Endometrium (tissue), 2 donors: Measurements from ENCODE around the gene SHMT1.
"Not testable (repeated sequence)": the region's sequence is repeated elsewhere in the genome, so short reads cannot be mapped to it uniquely, and the experiment has no call there.

ENCODE experiments used
- FAIRE-seq: peaks from 2 replicates; lab custom pipeline; 2012; peaks lifted over from hg19 to GRCh38; lab: Jason Lieb, UNC
- donor health status: control.
- donor health status: control.

Gene SHMT1

DNA sequence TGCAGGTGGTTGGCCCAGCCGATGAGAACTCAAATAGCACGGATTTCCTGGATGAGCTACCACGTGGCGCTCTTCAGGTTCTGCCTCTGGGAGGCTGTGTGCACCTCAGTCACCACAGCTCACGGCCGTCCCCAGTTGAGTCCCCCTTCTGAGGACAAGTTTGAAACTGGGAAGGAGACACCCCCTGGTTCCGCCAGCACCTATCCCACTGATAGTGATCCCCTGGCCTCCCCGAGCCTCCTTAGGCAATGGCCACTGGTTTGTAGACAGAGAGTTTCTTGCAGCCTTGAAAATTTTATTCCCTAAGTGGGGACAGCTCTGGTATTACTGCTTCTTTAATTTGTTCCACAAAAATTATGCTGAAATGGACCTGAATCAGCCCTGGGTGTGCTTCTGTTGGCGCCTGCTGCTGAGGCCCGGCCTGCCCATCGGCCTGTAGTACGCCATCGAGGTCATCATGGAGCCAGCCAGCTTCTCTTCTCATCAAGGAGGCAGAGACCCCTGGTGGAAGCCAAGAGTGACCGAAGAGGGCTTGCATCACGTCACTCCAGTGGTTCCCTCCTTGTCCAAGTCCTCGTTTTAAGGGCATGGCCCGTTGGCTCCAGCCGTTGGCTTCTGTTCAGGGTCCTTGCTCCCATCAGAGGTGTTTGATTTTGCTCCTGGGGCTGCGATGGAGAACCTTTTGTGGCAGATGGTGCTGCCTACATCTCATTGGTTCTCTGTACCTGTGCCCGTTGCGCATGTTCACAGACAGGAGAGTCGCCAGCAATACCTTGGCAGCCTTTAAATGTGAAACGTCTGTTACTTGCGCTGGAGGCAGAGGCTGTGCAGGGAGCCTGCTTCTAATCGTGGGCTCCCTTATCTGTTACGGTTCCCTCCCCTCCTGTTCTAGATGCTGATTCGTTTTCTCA lies 39.0 kb downstream of the SHMT1 start:
- FAIRE-seq, result no peak

DNA sequence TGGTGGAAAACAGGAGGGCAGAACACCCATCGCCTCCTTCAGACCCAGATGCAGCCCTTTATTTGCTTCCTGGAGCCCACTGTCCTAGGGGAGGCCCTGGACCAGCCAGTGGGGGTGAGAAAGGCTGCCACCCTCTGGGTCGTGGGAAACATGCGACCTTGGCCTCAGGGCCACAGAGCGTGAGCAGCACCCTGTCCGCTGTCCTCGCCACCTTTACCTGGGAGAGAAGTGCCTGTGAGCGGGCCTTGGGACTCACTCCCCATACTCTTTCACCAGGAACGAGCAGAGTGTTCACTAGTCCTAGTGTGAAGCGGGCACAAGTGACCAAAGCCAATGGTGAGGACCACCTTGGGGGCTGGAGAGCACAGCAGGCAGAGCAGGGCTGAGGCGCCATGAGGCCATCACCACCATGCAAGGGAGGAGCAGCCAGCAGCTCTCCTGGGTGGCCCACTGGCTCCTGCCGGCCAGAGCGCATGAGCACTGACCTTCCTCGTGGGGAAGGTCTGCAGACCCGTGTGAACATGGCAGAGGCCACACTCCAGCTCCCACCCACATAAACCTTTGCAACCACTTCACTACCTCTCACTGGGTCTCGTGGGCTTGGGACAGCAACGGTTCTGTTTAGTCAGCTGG lies 39.7 kb downstream of the SHMT1 start:
- FAIRE-seq, result no peak

DNA sequence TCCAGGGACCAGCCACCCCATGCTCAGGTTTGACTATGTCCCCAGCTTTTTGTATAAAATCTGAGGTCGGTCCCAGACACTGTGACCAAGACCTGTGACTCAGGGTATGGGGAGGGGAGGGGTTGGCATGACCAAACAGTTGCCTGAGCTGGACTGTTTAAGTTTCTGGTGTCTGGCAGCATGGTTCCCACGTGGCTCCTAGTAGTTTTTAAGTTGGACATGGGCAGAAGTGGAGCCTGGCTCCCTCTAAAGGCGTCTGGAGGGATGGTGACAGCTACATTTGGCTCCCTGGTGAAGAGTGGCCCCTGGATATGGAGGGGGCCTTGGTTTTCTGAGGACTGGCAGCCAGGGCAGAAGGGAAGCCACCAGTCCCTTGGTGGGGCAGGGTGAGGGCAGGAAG lies 40.3 kb downstream of the SHMT1 start:
- FAIRE-seq, result no peak

DNA sequence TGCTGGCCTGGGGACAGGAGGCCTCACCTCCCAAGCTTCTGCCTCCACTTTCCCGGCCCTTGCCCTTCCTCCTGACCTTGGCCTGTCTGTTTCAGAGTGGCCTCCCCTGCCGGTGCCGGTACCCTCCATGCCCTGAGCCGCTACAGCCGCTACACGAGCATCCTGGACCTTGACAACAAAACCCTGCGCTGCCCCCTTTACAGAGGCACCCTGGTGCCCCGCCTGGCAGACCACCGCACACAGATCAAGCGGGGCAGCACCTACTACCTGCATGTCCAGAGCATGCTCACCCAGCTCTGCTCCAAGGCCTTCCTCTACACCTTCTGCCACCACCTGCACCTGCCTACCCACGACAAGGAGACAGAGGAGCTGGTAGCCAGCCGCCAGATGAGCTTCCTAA lies 40.8 kb downstream of the SHMT1 start:
- FAIRE-seq, result no peak

DNA sequence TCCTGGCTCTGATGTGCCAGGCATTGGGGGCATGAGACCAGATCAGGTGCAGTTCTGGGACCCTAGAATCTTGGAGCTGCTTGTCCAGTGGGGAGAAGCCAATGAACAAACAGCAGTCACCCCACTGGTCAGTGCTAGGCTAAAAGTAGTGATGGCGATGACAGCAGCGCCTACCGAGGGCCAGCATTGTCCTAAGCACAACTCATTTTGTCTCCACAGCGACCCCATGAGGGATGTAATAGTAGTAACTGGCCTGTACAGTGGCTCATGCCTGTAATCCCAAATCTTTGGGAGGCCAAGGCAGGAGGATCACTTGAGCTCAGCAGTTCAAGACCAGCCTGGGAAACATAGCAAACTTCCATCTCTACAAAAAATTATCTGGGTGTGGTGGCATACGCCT lies 42.0 kb downstream of the SHMT1 start:
- no peak for FAIRE-seq

DNA sequence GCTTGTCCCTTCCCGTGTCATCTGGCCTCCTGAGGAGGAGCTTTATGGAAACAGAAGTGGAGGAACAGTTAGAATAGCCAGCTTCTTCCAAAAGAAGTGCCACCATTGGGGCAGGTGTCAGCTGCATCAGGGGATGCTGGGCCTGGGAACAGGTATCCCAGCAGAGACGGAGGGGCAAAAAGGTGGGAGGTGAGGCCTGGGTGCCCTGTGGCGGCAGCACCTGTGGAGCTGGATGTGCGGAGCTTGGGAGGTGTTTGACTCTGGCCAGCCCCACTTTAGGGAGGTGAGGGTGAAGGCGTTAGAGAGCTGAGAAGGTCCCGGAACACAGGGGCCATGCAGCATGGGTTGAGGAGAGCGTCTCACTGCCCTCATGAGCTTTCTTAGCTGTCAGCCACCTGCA lies 43.0 kb downstream of the SHMT1 start:
- FAIRE-seq, result no peak

DNA sequence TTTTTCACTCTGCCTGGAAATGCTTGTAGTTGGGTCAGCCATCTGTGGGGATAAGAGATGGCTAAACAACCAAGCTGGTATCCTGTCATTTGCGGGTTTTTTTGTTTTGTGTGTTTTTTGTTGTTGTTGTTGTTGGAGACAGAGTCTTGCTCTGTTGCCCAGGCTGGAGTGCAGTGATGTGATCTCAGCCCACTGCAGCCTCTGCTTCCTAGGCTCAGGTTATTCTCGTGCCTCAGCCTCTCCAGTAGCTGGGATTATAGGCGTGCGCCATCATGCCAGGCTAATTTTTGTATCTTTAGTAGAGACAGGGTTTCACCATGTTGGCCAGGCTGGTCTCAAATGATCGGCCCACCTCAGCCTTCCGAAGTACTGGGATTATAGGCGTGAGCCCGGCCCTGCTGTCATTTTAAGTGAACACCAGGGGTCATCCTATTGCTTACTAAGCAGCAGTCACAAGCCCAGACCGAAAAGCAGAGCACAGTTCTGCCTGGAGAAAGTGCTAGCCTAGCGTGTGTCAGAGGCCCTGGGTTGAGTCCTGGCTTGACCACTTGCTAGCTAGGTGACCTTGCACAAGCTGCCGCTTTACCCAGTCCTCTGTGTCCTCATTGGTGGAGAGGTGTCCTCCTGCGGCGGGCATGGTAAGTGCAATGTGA lies 43.6 kb downstream of the SHMT1 start:
- FAIRE-seq, result no peak

DNA sequence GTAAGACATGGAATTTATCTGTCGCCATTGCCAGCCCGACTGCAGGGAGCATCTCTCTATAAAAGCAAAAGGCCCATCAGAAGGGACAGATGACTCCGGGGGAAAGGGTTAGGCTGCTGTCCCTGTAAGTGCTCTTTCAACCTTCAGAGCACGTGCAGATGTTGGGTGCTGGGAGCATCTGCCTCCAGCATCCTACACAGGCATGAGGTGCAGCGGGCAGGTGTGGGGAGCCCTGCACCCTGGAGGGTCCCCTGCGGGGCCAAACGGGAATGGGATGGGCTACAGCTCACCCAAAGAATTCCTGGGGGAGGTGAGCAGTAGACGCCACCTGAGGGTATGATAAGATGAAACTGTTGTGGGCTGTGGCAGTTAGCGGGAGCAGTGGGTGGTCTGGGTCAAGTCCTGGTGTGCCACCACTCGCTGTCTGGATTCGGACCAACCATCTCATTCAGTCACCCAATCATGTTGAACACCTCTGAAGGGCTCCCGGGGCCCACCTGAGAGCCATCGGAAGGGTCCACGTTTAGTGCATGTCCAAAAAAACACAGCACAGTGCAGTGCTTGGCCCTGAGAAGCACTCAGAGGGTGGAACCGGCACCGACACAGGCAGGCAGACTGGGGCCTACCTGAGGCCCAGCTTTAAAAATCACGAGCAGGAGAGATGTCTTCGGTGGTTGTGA lies 44.4 kb downstream of the SHMT1 start:
- FAIRE-seq, result no peak

DNA sequence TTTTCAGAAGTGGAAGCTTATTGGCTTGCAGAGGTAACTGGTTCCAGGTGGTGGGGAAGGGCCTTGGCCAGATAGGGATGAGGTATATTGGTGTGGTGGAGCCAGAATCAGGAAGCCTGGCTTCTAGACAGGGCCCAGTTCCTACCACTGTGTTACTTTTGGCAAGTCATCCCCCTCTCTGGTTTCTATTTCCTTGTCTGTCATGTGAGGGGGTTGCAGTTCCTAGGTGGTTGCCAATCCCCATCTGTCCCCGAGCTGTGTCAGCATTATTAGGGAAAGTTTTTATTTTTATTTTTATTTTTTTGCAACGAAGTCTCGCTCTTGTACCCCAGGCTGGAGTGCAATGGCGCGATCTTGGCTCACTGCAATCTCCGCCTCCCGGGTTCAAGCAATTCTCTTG lies 45.2 kb downstream of the SHMT1 start:
- no peak for FAIRE-seq

DNA sequence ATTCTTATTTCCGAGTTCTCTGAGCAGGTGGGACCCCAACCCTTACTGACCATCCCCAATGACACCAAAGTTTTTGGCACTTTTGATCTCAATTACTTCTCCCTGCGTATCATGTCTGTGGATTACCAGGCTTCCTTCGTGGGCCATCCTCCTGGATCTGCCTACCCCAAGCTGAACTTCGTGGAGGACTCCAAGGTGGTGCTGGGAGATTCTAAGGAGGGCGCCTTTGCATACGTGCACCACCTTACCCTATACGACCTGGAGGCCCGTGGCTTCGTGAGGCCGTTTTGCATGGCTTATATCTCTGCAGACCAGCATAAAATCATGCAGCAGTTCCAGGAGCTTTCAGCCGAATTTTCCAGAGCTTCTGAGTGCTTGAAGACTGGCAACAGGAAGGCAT lies 47.4 kb downstream of the SHMT1 start:
- no peak for FAIRE-seq

DNA sequence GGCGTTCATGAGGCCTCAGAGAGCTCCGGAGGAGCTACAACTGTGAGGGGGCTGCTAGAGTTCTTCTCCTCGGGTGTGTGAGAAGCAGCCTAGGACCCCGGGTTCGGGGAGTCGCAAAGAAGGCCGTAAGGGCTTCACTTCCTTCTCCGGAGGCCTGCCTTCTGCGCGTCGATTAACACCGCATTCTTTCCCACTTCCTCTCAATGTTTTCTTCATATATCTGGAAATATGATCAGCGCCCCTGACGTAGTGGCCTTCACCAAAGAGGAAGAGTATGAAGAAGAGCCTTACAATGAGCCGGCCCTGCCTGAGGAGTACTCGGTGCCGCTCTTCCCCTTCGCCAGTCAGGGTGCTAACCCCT lies 47.8 kb downstream of the SHMT1 start:
- FAIRE-seq, result no peak

DNA sequence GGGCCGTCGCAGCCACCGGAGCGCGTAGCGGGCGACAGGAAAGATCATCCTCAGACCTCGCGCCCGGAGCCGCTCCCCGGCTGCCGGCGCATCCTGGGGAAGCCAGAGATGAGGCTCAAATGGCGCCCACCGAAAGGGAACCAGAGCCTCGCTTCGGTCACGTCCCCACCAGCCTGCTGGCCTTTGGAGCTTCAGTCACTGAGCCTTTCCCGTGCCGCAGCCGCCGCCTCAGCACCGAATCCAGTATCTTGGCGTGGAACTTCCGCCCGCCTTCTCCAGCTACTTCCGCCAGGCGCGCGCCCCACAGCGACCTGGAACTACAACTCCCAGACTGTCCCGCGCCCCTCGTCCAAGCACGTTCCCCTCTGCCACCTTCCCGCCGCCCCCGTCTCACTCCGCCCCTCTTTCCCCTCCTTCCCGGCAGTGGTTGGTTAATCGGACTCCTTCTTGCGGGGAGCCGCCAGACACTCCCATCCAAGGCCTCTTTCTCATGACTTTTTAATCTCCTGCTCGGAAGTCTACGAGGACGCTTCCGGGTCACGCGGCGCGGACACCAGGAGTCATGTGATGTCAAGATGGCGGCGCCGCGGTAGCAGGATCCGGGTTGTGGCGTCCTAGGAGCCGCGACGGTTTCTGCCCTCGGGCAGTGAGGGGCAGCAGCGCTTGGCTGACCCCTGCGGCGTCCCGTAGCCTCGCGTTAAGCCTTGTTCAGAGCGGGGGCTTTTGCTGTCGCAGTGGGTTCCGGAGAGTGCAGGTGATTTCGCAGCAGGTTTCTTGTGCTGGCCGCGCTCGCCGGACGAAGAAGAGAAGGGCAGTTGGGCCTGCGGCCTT lies 48.4 kb downstream of the SHMT1 start, which contains the start of the genes SMCR8 and TOP3A:
Gene SMCR8 (plus strand): TSS at position 563 of the 831 bp plus-strand sequence. CDS start 497 bp downstream, outside the sequence.
Gene TOP3A (minus strand): TSS at position 264 of the 831 bp plus-strand sequence. CDS start 216 bp downstream, at position 48.
- peak; percentile 81 for FAIRE-seq

DNA sequence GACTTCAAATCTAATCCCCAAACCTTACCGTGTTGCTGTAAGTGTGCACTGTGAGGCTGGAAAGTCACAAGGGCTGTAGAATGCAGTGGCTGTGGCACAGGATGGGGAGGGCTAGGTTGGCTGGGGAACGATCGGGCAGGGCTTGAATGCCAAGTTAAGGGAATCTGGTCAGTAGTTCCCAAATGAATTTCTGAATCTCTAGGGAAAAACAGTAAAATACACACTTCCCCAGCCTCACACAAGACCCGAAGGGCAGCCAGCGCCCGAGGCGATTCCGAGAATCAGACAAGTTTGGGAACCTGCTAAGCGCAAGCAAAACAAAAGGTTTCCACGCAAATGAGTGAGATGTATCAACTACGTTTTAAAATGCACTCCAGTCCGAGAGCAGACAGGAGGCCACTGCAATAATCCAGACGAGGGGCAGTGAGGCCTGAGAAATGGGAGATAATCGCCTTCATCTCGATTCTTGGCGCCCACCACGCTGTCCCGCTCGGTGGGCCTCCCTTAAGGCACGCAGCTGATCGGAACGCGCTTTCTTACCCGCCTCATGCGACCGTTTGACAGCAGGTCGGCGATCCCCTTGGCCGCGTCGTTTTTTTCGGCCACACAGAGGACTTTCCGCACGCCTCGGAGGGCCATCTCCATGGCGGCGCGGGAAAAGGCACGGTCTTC lies 49.2 kb downstream of the SHMT1 start:
- FAIRE-seq, result no peak

DNA sequence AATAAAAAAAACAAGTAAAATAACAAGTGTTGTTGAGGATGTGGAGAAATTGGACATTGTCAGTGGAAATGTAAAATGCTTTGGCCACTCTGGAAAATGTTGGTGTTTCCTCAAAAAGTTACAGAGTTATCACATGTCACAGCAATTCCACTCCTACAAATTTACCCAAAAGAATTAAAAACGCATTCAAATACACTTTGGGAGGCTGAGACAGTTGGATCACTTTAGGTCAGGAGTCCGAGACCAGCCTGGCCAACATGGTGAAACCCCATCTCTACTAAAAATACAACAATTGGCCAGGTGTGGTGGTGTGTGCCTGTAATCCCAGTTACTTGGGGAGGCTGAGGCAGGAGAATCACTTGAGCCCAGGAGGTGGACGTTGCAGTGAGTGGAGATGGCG lies 54.1 kb downstream of the SHMT1 start:
- FAIRE-seq, result no peak

DNA sequence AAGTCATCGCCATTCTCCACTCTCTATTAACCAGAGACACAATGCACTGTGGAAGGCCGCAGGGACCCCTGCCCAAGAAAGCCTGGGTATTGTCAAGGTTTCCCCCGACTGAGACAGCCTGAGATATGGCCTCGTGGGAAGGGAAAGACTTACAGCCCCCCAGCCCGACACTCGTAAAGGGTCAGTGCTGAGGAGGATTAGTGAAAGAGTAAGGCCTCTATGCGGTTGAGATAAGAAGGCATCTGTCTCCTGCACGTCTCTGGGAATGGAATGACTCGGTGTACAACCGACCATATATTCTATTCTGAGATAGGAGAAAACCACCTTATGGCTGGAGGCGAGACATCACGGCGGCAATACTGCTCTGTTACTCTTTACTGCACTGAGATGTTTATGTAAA lies 60.1 kb downstream of the SHMT1 start:
- not testable (repeated sequence) for FAIRE-seq

DNA sequence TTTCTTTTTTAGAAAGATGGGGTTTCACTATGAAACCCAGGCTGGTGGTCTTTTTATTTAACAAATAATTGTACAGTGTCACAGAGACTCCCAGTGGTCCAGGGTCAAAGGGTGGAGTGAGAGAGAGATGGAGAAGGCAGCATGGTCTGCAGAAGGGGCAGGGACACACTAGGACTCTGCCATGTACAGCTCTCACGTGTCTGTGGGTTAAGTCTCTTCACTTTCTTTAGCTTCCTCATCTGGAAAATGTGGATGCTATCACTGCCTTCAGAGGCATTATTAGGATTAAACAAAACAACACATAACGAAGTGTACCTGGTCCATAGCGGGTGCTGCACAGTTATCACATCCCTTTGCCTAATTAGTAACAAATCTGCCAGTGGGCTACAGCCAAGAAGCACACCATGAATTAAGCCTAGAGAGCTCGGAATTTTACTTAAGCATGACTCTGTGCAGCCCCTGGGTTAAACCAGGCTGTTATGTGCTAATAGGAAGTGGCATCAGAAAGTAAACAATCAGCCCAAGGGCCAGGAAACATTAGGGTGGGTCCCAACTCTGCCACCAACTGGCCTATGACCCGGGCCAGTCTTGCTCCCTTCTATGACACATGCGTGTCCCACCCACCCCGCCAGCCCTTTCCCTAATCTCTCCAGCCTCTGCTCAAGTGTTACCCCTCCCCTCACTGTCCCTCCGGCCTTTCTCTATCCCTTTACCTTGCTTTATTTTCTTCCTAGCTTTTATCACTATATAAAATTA lies 62.4 kb downstream of the SHMT1 start:
- FAIRE-seq, result no peak

DNA sequence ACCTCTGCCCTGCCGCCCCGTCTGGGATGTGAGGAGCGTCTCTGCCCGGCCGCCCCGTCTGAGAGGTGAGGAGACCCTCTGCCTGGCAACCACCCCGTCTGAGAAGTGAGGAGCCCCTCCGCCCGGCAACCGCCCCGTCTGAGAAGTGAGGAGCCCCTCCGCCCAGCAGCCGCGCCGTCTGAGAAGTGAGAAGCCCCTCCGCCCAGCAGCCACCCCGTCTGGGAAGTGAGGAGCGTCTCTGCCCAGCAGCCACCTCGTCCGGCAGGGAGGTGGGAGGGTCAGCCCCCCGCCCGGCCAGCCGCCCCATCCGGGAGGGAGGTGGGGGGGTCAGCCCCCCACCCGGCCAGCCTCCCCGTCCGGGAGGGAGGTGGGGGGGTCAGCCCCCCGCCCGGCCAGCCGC lies 65.3 kb downstream of the SHMT1 start:
- FAIRE-seq, result not testable (repeated sequence)

DNA sequence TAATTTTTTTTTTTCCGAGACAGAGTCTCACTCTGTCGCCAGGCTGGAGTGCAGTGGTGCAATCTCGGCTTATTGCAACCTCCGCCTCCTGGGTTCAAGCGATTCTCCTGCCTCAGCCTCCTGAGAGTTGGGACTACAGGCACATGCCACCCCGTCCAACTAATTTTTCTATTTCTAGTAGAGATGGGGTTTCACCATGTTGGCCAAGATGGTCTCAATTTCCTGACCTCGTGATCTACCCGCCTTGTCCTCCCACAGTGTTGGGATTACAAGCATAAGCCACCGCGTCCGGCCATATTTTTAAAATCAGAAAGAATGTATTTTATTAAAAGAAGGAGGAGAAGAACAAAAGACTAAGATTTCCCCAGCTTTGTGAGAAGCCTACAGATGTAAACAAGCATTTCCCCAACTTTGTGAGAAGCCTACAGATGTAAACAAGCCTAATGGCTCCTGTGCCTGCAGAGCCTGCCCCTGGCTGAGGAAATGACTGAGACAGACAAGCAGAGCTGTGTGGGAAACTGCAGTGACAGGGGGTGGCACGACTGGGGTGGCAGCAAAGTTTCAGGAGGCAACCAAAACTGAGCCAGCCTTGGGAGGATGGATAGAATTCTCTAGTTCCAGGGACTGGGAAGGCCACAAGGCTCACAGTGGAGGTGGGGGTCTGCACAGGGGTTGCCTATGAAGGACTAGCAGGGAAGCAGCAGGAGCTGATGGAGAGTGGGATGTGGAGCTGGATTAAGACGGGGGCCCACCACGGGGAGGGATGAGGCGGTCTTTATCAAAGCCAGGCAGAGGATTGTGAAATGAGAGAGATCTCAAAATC lies 71.4 kb downstream of the SHMT1 start:
- FAIRE-seq, result no peak

DNA sequence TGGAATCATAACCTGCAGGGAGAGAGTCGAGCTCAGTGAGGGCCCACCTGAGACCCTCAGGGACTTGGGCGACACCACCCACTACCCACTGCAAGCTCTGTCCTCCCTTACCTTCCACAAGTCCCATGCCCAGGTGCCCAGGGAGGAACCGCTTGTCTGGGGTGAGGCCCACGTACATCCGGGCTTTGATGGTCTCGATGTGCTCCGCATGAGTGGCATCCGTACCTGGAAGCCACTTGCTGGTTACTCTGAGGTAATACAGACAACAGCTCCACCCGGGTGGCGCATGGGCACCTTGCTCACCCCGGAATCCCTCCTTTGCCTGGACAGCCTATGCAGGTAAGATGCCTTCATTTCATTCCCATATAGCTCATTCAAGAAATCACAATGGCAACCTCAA lies 78.1 kb downstream of the SHMT1 start:
- no peak for FAIRE-seq
